GM12872 (cell line): ENCODE results near the gene DCAKD.

Experiments used
- TF ChIP-seq, protein P1 (sequence below): IDR thresholded peaks from 3 replicates; pipeline ENCODE4 v1.5.1; 2011; ENCODE audit warnings: low read depth, mild to moderate bottlenecking, low read length, moderate library complexity; ENCODE audit not compliant: insufficient read depth

Gene DCAKD

DNA sequence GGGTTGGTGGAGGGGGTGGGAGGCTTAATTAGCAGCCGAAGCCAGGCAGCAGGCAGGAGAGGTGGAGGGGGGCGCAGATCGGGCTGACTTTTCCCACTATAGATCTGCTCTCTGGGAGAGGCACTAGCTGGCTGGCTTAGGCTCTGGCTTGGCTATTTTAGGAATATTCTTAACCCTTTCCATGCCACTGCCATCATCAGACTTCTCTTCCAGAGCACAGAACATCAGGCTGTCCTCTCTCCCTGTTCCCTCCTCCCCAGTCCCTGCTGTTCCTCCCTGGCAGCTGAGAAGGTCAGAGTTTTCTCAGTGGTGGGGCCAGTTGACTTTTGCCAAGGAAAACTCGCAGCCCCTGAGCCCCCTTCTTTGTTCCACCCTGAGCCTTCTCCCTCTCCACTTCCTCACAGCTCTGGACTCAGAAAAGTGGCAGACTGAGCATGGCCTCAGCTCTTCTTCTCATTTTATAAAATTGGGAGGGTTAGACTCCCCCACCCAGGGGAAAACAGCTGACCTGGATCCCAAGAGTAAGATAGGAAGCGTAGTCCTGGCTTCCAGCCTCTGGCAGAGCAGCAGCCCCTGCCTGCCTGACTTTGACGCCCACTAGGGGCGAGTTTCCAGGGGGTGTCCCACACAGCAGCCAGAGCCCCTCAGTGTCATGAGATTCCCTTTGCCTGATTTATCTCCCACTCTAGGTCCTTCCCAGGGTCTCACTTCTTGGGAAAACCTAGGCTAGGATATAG lies 73.5 kb downstream of the DCAKD start:
- TF ChIP-seq, protein P1, sequence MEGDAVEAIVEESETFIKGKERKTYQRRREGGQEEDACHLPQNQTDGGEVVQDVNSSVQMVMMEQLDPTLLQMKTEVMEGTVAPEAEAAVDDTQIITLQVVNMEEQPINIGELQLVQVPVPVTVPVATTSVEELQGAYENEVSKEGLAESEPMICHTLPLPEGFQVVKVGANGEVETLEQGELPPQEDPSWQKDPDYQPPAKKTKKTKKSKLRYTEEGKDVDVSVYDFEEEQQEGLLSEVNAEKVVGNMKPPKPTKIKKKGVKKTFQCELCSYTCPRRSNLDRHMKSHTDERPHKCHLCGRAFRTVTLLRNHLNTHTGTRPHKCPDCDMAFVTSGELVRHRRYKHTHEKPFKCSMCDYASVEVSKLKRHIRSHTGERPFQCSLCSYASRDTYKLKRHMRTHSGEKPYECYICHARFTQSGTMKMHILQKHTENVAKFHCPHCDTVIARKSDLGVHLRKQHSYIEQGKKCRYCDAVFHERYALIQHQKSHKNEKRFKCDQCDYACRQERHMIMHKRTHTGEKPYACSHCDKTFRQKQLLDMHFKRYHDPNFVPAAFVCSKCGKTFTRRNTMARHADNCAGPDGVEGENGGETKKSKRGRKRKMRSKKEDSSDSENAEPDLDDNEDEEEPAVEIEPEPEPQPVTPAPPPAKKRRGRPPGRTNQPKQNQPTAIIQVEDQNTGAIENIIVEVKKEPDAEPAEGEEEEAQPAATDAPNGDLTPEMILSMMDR, result no peak

DNA sequence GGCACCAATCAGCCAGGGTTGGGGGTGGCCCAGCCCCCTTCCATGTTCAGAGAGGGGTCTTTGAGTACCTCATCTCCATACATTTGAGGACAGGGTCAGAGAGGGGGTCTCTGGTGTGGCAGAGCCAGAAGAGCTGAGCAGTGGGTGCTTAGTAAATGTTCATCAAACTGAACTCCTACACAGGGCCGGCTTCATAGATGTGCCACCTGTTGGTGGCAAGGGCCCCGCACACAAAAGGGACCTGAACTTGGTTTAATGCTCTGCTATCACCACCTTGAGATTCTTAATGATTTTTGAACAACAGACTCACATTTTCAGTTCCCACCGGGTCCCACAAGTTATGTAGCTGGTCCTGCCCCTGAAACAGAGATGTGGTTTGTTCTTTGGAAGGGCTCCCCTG lies 74.4 kb downstream of the DCAKD start:
- TF ChIP-seq, protein P1, result no peak

DNA sequence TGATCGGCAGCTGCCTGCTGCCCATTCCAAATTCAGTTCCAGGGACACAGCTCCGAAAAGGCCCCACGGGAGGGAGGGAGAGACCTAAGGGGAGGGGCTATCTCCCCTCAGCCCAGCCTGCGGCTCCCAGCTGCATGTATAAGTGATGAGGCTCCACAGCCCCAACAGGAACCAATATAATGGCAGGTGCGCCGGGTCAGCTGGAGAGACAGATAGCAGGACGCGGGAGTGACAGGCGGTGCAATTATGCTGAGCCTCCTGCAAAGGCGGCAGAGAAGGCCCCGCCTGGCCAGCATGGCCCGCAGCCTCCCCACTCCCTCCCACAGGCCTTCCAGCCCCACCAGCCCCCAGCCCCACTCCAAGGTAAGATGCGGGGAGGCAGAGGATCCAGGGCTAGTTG lies 75.2 kb downstream of the DCAKD start:
- TF ChIP-seq, protein P1, result no peak
